K562 (cell line): ENCODE data around the gene SVEP1. TPM values are rescaled to one million over a fixed set of nuclear protein-coding genes. Genes with fewer than 3 reads are reported as not detected.
A peak's percentile ranks its signal among the peaks of the same experiment; 100 is the strongest.

Experiments used
- ARNT ChIP-seq, 2 experiments: fragments of 450-650 bp; IDR thresholded peaks; 2 replicates each; pipeline ENCODE4 v1.6.1; 2016; ENCODE audit warnings: mild to moderate bottlenecking in 1 of 2
- CEBPG ChIP-seq, 3 experiments: fragments of 200-800 bp in 1 of 3; sonication (Bioruptor generic) in 1 of 3; sonication (generic) in 1 of 3; formaldehyde crosslinking in 1 of 3; IDR thresholded peaks in 2 of 3; conservative IDR thresholded peaks in 1 of 3; 2 replicates each; pipeline versions ENCODE4 v1.6.1 to v1.8.0; 2016 to 2022; ENCODE audit warnings: missing compliant biosample characterization in 2 of 3, missing genetic modification characterization in 2 of 3, mild to moderate bottlenecking in 1 of 3, missing genetic modification reagents in 1 of 3
- ETV6 ChIP-seq, 3 experiments: fragments of 150-350 bp in 1 of 3; sonication (generic) in 1 of 3; formaldehyde crosslinking in 1 of 3; IDR thresholded peaks; 2 replicates each; pipeline versions ENCODE4 v1.6.1 to v1.8.0; 2014 to 2022; ENCODE audit warnings: borderline replicate concordance in 2 of 3, low read depth in 2 of 3, antibody characterized with exemption in 1 of 3, low read length in 1 of 3, mild to moderate bottlenecking in 1 of 3, missing genetic modification reagents in 1 of 3
- MEF2D ChIP-seq: conservative IDR thresholded peaks from 2 replicates; pipeline ENCODE4 v1.6.1; 2016; ENCODE audit warnings: low read depth, missing genetic modification characterization, missing compliant biosample characterization
- TARDBP ChIP-seq: fragments of 450-650 bp; IDR thresholded peaks from 2 replicates; pipeline ENCODE4 v1.6.1; 2016
- TBP ChIP-seq: optimal IDR thresholded peaks from 2 replicates; pipeline ENCODE3; 2011; ENCODE audit warnings: low read depth, low read length, improper control_type of control experiment
- ZC3H4 ChIP-seq: sonication (generic); formaldehyde crosslinking; IDR thresholded peaks from 2 replicates; pipeline ENCODE4 v1.9.0; 2021; ENCODE audit warnings: missing genetic modification reagents, borderline replicate concordance
- ZFP36 ChIP-seq: fragments of 150-350 bp; IDR thresholded peaks from 2 replicates; pipeline ENCODE4 v1.6.1; 2018; ENCODE audit warnings: low read length, low read depth; ENCODE audit not compliant: partially characterized antibody
- ZNF124 ChIP-seq: sonication (generic); formaldehyde crosslinking; IDR thresholded peaks from 2 replicates; pipeline ENCODE4 v1.8.1; 2022; ENCODE audit warnings: missing genetic modification reagents
- ZNF197 ChIP-seq: fragments of 200-800 bp; sonication (Bioruptor generic); IDR thresholded peaks from 2 replicates; pipeline ENCODE4 v1.6.1; 2016; ENCODE audit warnings: low read depth, missing genetic modification characterization, missing compliant biosample characterization
- ZNF57 ChIP-seq: fragments of 450-650 bp; formaldehyde crosslinking; IDR thresholded peaks from 2 replicates; pipeline ENCODE4 v1.4.0; 2020; ENCODE audit warnings: mild to moderate bottlenecking, moderate library complexity
- ZNF717 ChIP-seq: fragments of 250-450 bp; sonication (Bioruptor Pico); IDR thresholded peaks from 2 replicates; pipeline ENCODE4 v1.5.0; 2021
- polyA plus RNA-seq, 8 experiments: library from polyadenylated mRNA; depleted of rRNA in 4 of 8; stranded (reverse) in 5 of 8; unstranded in 3 of 8; fragments of >200 nt; fragmentation: Nextera tagmentation in 2 of 8; fragmentation: Illumina TruSeq in 1 of 8; extraction: Ambion mirVana in 2 of 8; extraction: Trizol in 1 of 8; gene quantifications; 2 replicates each; pipeline versions ENCODE4 v1.2.1 to v1.2.3, GENCODE V29; 2011 to 2014; ENCODE audit warnings: inconsistent platforms in 1 of 8, missing spikeins in 1 of 8
- total RNA-seq, 7 experiments: library from RNA; depleted of rRNA in 6 of 7; stranded (reverse); fragments of >200 nt in 6 of 7; fragmentation: Illumina TruSeq in 2 of 7; extraction: Trizol in 2 of 7; gene quantifications; 2 replicates each; pipeline versions ENCODE4 v1.2.1 to v1.2.3, GENCODE V29; 2011 to 2021; ENCODE audit warnings: low replicate concordance in 1 of 7
- TF ChIP-seq, protein P1 (sequence below), 2 experiments: fragments of 200-800 bp in 1 of 2; sonication (Bioruptor generic) in 1 of 2; sonication (generic) in 1 of 2; formaldehyde crosslinking in 1 of 2; IDR thresholded peaks in 1 of 2; conservative IDR thresholded peaks in 1 of 2; 2 replicates each; pipeline versions ENCODE4 v1.5.0 to v1.6.1; 2016 to 2020; ENCODE audit warnings: missing compliant biosample characterization in 1 of 2, missing genetic modification characterization in 1 of 2, missing genetic modification reagents in 1 of 2
- TF ChIP-seq, protein P2 (sequence below), 2 experiments: fragments of 450-650 bp; IDR thresholded peaks; 2 replicates each; pipeline ENCODE4 v1.6.1; 2016; ENCODE audit warnings: mild to moderate bottlenecking in 2 of 2, borderline replicate concordance in 1 of 2, low read depth in 1 of 2, moderate library complexity in 1 of 2
- TF ChIP-seq, protein P3 (sequence below): fragments of 450-650 bp; formaldehyde crosslinking; IDR thresholded peaks from 2 replicates; pipeline ENCODE4 v1.4.0; 2020; ENCODE audit warnings: mild to moderate bottlenecking, moderate library complexity

Gene SVEP1
- total and polyA plus RNA-seq, 9 of the 15 experiments (the other 6 are each of a cell fraction or from before 2014, with no cell fraction given) = 0.20 to 0.84 (median 0.43) TPM

DNA sequence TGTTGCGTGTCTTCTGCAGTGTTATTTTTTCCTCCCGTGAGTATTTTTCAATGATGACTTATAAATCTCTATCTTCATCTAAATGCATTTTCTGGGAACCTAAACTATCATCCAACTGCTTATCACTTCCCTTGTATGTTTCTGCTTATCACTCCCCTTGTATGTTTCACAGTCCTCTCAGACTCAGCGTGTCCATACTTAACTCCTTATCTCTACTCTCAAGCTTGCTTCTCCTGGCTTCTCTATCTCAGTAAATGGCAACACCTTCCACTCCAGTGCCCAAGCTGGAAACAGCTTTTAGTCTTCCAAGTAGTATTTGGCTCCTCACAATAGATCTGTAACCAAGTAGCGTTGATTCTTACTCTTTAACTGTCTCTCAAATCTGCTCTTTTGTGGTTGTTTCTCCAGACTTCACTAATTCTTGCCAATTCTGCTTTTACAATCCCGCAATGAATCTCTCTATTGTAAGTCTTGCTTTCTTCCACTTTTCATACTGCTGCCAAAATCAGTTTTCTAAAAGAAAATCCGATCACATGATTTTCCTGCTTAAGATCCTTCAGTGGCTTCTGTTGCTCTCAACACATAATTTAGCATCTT is 208.0 kb downstream of the SVEP1 start (continued):
- no peak for TF ChIP-seq ZFP36
- TF ChIP-seq, protein P1, sequence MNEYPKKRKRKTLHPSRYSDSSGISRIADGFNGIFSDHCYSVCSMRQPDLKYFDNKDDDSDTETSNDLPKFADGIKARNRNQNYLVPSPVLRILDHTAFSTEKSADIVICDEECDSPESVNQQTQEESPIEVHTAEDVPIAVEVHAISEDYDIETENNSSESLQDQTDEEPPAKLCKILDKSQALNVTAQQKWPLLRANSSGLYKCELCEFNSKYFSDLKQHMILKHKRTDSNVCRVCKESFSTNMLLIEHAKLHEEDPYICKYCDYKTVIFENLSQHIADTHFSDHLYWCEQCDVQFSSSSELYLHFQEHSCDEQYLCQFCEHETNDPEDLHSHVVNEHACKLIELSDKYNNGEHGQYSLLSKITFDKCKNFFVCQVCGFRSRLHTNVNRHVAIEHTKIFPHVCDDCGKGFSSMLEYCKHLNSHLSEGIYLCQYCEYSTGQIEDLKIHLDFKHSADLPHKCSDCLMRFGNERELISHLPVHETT (CRISPR knock-in tag; conservative IDR thresholded peaks at IDR 0.05 in 1 of 2, IDR thresholded peaks at IDR 0.05 in 1 of 2) = peak in 1 of 2 experiments; percentile 95; a peak in 2 of 4 replicates
- peak; percentile 95 for TF ChIP-seq ZNF197 (CRISPR knock-in tag)
- peak; percentile 98 to 99 for TF ChIP-seq ARNT (IDR thresholded peaks at IDR 0.05)
- TF ChIP-seq, protein P2, sequence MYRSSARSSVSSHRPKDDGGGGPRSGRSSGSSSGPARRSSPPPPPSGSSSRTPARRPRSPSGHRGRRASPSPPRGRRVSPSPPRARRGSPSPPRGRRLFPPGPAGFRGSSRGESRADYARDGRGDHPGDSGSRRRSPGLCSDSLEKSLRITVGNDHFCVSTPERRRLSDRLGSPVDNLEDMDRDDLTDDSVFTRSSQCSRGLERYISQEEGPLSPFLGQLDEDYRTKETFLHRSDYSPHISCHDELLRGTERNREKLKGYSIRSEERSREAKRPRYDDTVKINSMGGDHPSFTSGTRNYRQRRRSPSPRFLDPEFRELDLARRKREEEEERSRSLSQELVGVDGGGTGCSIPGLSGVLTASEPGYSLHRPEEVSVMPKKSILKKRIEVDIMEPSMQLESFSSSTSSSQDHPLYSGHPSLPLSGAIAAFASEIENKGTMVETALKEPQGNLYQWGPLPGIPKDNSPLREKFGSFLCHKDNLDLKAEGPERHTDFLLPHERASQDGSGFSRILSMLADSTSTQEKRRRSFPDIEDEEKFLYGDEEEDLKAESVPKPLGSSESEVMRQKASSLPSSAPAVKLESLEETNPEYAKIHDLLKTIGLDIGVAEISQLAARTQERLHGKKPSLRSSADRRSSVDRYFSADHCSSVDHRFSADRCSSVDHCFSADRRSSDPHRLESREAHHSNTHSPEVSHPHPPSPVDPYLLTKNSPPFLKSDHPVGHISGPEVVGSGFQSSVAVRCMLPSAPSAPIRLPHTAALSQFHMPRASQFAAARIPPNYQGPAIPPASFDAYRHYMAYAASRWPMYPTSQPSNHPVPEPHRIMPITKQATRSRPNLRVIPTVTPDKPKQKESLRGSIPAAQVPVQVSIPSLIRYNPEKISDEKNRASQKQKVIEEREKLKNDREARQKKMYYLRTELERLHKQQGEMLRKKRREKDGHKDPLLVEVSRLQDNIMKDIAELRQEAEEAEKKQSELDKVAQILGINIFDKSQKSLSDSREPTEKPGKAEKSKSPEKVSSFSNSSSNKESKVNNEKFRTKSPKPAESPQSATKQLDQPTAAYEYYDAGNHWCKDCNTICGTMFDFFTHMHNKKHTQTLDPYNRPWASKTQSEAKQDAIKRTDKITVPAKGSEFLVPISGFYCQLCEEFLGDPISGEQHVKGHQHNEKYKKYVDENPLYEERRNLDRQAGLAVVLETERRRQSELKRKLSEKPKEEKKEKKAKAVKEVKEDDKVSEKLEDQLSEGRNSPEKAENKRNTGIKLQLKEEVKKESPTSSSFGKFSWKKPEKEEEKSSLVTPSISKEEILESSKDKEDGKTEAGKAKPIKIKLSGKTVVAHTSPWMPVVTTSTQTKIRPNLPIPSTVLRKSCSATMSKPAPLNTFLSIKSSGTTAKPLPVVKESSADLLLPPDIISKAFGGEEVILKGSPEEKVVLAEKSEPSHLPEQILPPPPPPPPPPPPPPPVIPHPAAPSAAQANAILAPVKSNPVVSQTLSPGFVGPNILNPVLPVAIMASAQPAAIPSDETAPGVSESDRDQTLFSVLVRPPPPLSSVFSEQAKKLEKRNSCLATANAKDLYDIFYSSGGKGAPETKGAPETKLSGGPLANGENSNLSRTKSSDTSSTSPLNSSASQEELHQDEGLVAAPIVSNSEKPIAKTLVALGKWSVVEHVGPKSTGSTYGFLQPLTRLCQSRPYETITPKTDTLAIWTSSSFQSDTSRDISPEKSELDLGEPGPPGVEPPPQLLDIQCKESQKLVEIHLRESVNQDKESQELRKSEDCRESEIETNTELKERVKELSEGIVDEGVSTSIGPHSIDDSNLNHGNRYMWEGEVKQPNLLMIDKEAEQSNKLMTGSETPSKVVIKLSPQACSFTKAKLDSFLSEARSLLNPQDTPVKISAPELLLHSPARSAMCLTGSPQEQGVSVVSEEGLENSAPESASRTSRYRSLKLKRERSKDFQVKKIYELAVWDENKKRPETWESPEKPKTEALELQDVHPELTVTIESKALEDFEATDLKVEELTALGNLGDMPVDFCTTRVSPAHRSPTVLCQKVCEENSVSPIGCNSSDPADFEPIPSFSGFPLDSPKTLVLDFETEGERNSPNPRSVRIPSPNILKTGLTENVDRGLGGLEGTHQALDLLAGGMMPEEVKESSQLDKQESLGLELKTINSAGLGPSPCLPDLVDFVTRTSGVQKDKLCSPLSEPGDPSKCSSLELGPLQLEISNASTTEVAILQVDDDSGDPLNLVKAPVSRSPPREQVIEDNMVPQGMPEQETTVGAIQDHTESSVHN (IDR thresholded peaks at IDR 0.05; ENCODE audit: borderline replicate concordance in 1 of 2, low read depth in 1 of 2) = peak in 1 of 2 experiments; percentile 87; a peak in 2 of 4 replicates
- peak in 1 of 2 experiments; percentile 75; a peak in 2 of 4 replicates for TF ChIP-seq ETV6 (IDR thresholded peaks at IDR 0.05; ENCODE audit: borderline replicate concordance in 1 of 2, low read depth in 2 of 2, low read length in 1 of 2)
- TF ChIP-seq ETV6 (CRISPR knock-in tag; IDR thresholded peaks at IDR 0.05; ENCODE audit: borderline replicate concordance) = no peak
- TF ChIP-seq CEBPG (CRISPR knock-in tag; IDR thresholded peaks at IDR 0.05) = no peak
- no peak for TF ChIP-seq CEBPG (tag; conservative IDR thresholded peaks at IDR 0.05 in 1 of 2, IDR thresholded peaks at IDR 0.05 in 1 of 2)
- TF ChIP-seq ZNF57 (CRISPR knock-in tag) = no peak
- TF ChIP-seq ZC3H4 = no peak
- TF ChIP-seq, protein P3, sequence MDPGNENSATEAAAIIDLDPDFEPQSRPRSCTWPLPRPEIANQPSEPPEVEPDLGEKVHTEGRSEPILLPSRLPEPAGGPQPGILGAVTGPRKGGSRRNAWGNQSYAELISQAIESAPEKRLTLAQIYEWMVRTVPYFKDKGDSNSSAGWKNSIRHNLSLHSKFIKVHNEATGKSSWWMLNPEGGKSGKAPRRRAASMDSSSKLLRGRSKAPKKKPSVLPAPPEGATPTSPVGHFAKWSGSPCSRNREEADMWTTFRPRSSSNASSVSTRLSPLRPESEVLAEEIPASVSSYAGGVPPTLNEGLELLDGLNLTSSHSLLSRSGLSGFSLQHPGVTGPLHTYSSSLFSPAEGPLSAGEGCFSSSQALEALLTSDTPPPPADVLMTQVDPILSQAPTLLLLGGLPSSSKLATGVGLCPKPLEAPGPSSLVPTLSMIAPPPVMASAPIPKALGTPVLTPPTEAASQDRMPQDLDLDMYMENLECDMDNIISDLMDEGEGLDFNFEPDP (CRISPR knock-in tag) = no peak
- TF ChIP-seq TARDBP = peak; percentile 96
- no peak for TF ChIP-seq TBP
- peak; percentile 94 for TF ChIP-seq MEF2D (tag)
- no peak for TF ChIP-seq ZNF124 (CRISPR knock-in tag)
- no peak for TF ChIP-seq ZNF717 (CRISPR knock-in tag)
